ENCODE results near the gene P2RY14.
"Not testable (repeated sequence)": the region's sequence is repeated elsewhere in the genome, so short reads cannot be mapped to it uniquely, and the experiment has no call there.

The P2RY14 gene

GRCh38 chr3:151191095-151191494 lies 87.2 kb downstream of the P2RY14 start:
- Histone ChIP-seq H3K27me3 (ENCODE audit: insufficient read depth, low read length) (no peaks in the 10 kb centered on the region), H2AFZ (ENCODE audit: low read length, unreplicated experiment) (no peak overlapping the region), H3K79me2 (ENCODE audit: control insufficient read depth, insufficient read depth, low read length, unreplicated experiment) (no peaks in the 10 kb centered on the region), H3K4me1 (ENCODE audit: control insufficient read depth, insufficient read depth, low read length, unreplicated experiment) (no peaks in the 10 kb centered on the region), H3K27ac (ENCODE audit: low read depth, low read length) (no peak overlapping the region), H3K36me3 (ENCODE audit: insufficient read depth, low read length) (no peaks in the 10 kb centered on the region), H3K4me3 (ENCODE audit: low read depth, low read length) (no peak overlapping the region)

DNA sequence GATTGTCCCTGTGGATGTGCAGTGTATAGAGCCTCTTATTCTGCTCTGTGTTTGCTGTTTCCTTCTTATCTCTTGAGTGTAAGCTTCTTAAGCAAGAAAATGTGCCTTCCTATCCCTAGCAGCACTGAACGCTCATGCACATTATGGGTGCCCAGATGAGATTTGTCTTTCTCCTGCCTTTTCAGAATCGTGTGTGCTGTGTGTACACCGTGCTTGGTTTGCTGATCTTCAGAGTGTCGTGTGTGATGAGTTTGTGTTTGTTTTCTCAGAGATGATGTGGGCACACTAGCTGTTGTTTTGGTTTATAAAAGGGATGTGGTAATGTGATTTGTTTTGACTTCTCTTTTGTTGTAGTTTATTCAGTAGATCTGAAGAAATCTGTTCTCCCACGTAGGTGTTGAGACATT lies 95.1 kb downstream of the P2RY14 start:
- Histone ChIP-seq H2AFZ (ENCODE audit: low read length, unreplicated experiment) (peak overlapping the region; percentile 21), H3K27ac (ENCODE audit: low read depth, low read length) (no peak overlapping the region), H3K79me2 (ENCODE audit: control insufficient read depth, insufficient read depth, low read length, unreplicated experiment) (no peaks in the 10 kb centered on the region), H3K4me3 (ENCODE audit: low read depth, low read length) (no peak overlapping the region), H3K4me1 (ENCODE audit: control insufficient read depth, insufficient read depth, low read length, unreplicated experiment) (no peaks in the 10 kb centered on the region), H3K27me3 (ENCODE audit: insufficient read depth, low read length) (no peaks in the 10 kb centered on the region), H3K36me3 (ENCODE audit: insufficient read depth, low read length) (no peaks in the 10 kb centered on the region)

- Histone ChIP-seq H3K36me3 (ENCODE audit: insufficient read depth, low read length) (no peaks in the 10 kb centered on the region), H3K27ac (ENCODE audit: low read depth, low read length) (no peak overlapping the region), H3K27me3 (ENCODE audit: insufficient read depth, low read length) (no peaks in the 10 kb centered on the region), H2AFZ (ENCODE audit: low read length, unreplicated experiment) (no peak overlapping the region), H3K79me2 (ENCODE audit: control insufficient read depth, insufficient read depth, low read length, unreplicated experiment) (no peaks in the 10 kb centered on the region), H3K4me3 (ENCODE audit: low read depth, low read length) (no peak overlapping the region), H3K4me1 (ENCODE audit: control insufficient read depth, insufficient read depth, low read length, unreplicated experiment) (no peaks in the 10 kb centered on the region)
Measured at GRCh38 chr3:151182349-151183079, 95.8 kb downstream of the P2RY14 start.

GRCh38 chr3:151178208-151178845 lies 100.0 kb downstream of the P2RY14 start:
- Histone ChIP-seq H3K79me2 (ENCODE audit: control insufficient read depth, insufficient read depth, low read length, unreplicated experiment) (no peaks in the 10 kb centered on the region), H3K27me3 (ENCODE audit: insufficient read depth, low read length) (no peaks in the 10 kb centered on the region), H3K27ac (ENCODE audit: low read depth, low read length) (no peak overlapping the region), H3K36me3 (ENCODE audit: insufficient read depth, low read length) (no peaks in the 10 kb centered on the region), H2AFZ (ENCODE audit: low read length, unreplicated experiment) (no peak overlapping the region), H3K4me1 (ENCODE audit: control insufficient read depth, insufficient read depth, low read length, unreplicated experiment) (no peaks in the 10 kb centered on the region), H3K4me3 (ENCODE audit: low read depth, low read length) (no peak overlapping the region)

DNA sequence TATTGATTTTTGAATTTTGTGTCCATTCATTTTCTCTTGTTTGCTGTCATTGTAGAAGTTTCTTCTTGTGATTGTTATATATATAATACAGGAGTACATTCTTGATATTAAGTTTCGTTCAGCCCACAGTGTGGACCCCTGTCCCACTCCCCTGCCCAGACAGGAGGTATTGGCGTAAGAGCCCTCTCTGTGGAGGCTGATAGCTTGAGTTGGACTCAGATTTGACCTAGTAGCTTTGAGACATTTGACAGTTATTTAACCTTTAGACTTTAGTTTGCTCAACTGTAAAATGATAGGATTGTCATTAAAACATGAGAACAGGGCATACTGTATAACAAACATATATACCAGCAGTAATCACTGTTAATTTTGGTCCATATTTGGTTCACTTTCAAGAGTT lies 102.4 kb downstream of the P2RY14 start:
- Histone ChIP-seq H3K27ac (ENCODE audit: low read depth, low read length) (no peak overlapping the region), H3K4me1 (ENCODE audit: control insufficient read depth, insufficient read depth, low read length, unreplicated experiment) (no peaks in the 10 kb centered on the region), H3K36me3 (ENCODE audit: insufficient read depth, low read length) (no peaks in the 10 kb centered on the region), H3K79me2 (ENCODE audit: control insufficient read depth, insufficient read depth, low read length, unreplicated experiment) (no peaks in the 10 kb centered on the region), H3K27me3 (ENCODE audit: insufficient read depth, low read length) (no peaks in the 10 kb centered on the region), H2AFZ (ENCODE audit: low read length, unreplicated experiment) (no peak overlapping the region), H3K4me3 (ENCODE audit: low read depth, low read length) (no peak overlapping the region)

- H2AFZ ChIP-seq (ENCODE audit: low read length, unreplicated experiment), result no peak overlapping the region
- no peak overlapping the region for H3K27ac ChIP-seq (ENCODE audit: low read depth, low read length)
- no peaks in the 10 kb centered on the region for H3K27me3 ChIP-seq (ENCODE audit: insufficient read depth, low read length)
- no peaks in the 10 kb centered on the region for H3K36me3 ChIP-seq (ENCODE audit: insufficient read depth, low read length)
- no peaks in the 10 kb centered on the region for H3K4me1 ChIP-seq (ENCODE audit: control insufficient read depth, insufficient read depth, low read length, unreplicated experiment)
- no peaks in the 10 kb centered on the region for H3K79me2 ChIP-seq (ENCODE audit: control insufficient read depth, insufficient read depth, low read length, unreplicated experiment)
- no peak overlapping the region for H3K4me3 ChIP-seq (ENCODE audit: low read depth, low read length)
Measured at GRCh38 chr3:151174351-151174750, 104.0 kb downstream of the P2RY14 start.

DNA sequence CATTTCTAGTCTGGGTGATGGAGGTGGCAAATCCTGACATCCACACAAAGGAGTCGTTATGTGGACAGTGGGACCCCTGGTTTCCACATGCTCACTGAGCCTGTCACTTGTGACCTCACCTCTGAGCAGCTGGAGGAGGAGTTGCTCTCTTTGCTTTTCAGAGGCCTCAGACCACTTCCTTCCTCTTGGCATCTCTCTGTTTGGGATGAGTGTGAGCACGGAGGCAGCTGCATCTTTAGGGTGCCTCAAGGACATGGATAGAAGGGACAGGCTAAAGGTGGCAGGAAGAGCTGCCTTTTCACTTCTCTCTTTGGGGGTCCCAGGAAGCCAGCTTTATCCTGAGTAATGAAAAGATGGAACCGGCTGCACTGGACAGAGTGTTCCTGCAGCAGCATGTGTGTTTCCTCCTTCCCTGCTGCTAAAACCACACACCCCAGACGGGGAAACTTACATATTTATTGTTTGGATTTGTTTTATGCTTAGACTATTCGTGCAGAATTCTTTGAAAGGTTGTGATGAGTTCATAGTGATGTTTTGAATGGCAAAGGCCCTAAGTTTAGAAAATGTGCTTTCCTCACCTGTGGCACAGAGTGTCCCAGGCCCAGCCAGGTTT lies 107.1 kb downstream of the P2RY14 start:
- H3K4me3 ChIP-seq (ENCODE audit: low read depth, low read length), result no peak overlapping the region
- no peaks in the 10 kb centered on the region for H3K27me3 ChIP-seq (ENCODE audit: insufficient read depth, low read length)
- H3K27ac ChIP-seq (ENCODE audit: low read depth, low read length), result no peak overlapping the region
- H3K79me2 ChIP-seq (ENCODE audit: control insufficient read depth, insufficient read depth, low read length, unreplicated experiment), result no peaks in the 10 kb centered on the region
- H2AFZ ChIP-seq (ENCODE audit: low read length, unreplicated experiment), result no peak overlapping the region
- no peaks in the 10 kb centered on the region for H3K36me3 ChIP-seq (ENCODE audit: insufficient read depth, low read length)
- no peaks in the 10 kb centered on the region for H3K4me1 ChIP-seq (ENCODE audit: control insufficient read depth, insufficient read depth, low read length, unreplicated experiment)

GRCh38 chr3:151169948-151170679 lies 108.2 kb downstream of the P2RY14 start:
- not testable (repeated sequence) for H3K4me3 ChIP-seq (ENCODE audit: low read depth, low read length); H3K4me1 ChIP-seq (ENCODE audit: control insufficient read depth, insufficient read depth, low read length, unreplicated experiment); H3K36me3 ChIP-seq (ENCODE audit: insufficient read depth, low read length); H3K27ac ChIP-seq (ENCODE audit: low read depth, low read length); H2AFZ ChIP-seq (ENCODE audit: low read length, unreplicated experiment); H3K27me3 ChIP-seq (ENCODE audit: insufficient read depth, low read length); H3K79me2 ChIP-seq (ENCODE audit: control insufficient read depth, insufficient read depth, low read length, unreplicated experiment)

- Histone ChIP-seq H3K27me3 (ENCODE audit: insufficient read depth, low read length) (no peaks in the 10 kb centered on the region), H3K27ac (ENCODE audit: low read depth, low read length) (no peak overlapping the region), H3K4me3 (ENCODE audit: low read depth, low read length) (no peak overlapping the region), H3K4me1 (ENCODE audit: control insufficient read depth, insufficient read depth, low read length, unreplicated experiment) (no peaks in the 10 kb centered on the region), H2AFZ (ENCODE audit: low read length, unreplicated experiment) (no peak overlapping the region), H3K79me2 (ENCODE audit: control insufficient read depth, insufficient read depth, low read length, unreplicated experiment) (no peaks in the 10 kb centered on the region), H3K36me3 (ENCODE audit: insufficient read depth, low read length) (no peaks in the 10 kb centered on the region)
Measured at GRCh38 chr3:151169262-151169947, 108.9 kb downstream of the P2RY14 start.

DNA sequence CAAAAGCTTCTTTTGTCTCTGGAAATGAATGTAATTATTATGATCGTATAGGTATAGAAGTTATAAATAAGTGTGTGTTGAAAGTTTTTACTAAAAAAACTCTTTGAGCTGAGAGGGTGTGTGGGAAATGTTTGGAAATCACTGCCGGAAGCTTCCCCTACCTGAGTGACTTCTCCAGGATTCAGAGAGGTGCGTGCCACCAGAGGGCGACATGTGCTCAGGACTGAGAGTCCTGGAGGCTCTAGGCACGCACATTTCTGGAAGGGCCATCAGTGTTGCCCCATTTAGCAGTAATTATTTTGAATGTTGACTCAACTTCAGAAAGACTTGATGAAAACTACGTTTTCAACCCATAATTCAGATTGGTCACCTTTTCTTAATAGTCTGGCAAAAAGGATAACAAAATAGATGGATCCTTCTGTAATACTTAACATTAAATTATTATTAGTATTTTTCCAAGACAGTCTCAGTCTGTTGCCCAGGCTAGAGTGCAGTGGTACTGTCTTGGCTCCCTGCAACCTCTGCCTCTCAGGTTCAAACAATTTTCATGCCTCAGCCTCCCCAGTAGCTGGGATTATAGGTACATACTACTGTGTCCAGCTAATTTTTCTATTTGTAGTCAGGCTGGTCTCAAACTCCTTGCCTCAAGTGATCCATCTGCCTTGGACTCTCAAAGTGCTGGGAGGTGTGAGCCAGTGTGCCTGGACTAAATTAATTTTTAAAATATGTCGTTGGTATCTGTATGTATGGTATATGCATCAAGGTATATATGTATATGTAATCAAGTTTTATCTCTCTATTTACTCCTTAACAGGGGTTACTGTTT lies 109.9 kb downstream of the P2RY14 start:
- Histone ChIP-seq H3K4me3 (ENCODE audit: low read depth, low read length) (no peak overlapping the region), H3K27me3 (ENCODE audit: insufficient read depth, low read length) (no peaks in the 10 kb centered on the region), H2AFZ (ENCODE audit: low read length, unreplicated experiment) (no peak overlapping the region), H3K27ac (ENCODE audit: low read depth, low read length) (no peak overlapping the region), H3K4me1 (ENCODE audit: control insufficient read depth, insufficient read depth, low read length, unreplicated experiment) (no peaks in the 10 kb centered on the region), H3K36me3 (ENCODE audit: insufficient read depth, low read length) (no peaks in the 10 kb centered on the region), H3K79me2 (ENCODE audit: control insufficient read depth, insufficient read depth, low read length, unreplicated experiment) (no peaks in the 10 kb centered on the region)
